HCT116 (cell line): ENCODE measurements around the gene GPSM3. TPM values are rescaled to one million over a fixed set of nuclear protein-coding genes. Genes with fewer than 3 reads are reported as not detected.

Source experiments
- ATAC-seq: fragments of 200-7000 bp; cut with Tn5 transposase; 2 replicates; pipeline ENCODE4 v1.9.1; 2020; ENCODE audit warnings: mild to moderate bottlenecking, moderate library complexity
- BruUV-seq: library from RNA; stranded (reverse); fragments of 400-500 nt; replicated peaks from 2 replicates; lab custom pipeline; 2021; lab: Mats Ljungman, UMichigan
- CTCF ChIA-PET: fragments of 300-600 bp; sonication (Branson Sonifier 250); formaldehyde crosslinking; loops from one replicate; lab custom pipeline; 2021; ENCODE audit warnings: antibody characterized with exemption; lab: Charles Lee
- POLR2A ChIA-PET: fragments of 300-600, 350-600 bp; sonication (Branson Sonifier 250); formaldehyde crosslinking; loops from one replicate; lab custom pipeline; 2021; ENCODE audit warnings: antibody characterized with exemption; lab: Charles Lee
- RAD21 ChIA-PET, 2 experiments: fragments of 300-600 bp; sonication (Branson Sonifier 250); formaldehyde crosslinking; loops; one replicate each; lab custom pipeline; 2023; ENCODE audit warnings: low total read pairs in 2 of 2; ENCODE audit not compliant: uncharacterized antibody in 2 of 2, unreplicated experiment in 2 of 2, low non-redundant PET in 1 of 2; lab: Charles Lee
- DNase-seq: peaks from one replicate; pipeline ENCODE4 v3.0.0-alpha.2; 2010; ENCODE audit warnings: low read depth, low spot score
- H2AFZ ChIP-seq: fragments of 200-600 bp; shearing (Covaris generic), sonication (generic); 2 replicates; pipeline ENCODE4 v1.6.1; 2017; ENCODE audit warnings: low read depth, mixed run types, mixed read lengths, antibody characterized with exemption, low read length; ENCODE audit not compliant: poor library complexity, severe bottlenecking
- H3K27ac ChIP-seq: 2 replicates; pipeline ENCODE4 v1.5.1; 2012; ENCODE audit warnings: low read depth, low read length
- H3K27me3 ChIP-seq: fragments of 200-600 bp; sonication (generic); 2 replicates; pipeline ENCODE4 v1.6.1; 2016; ENCODE audit warnings: mixed run types, low read length, mixed read lengths; ENCODE audit not compliant: insufficient read depth
- H3K36me3 ChIP-seq, 2 experiments: fragments of 200-500 bp in 1 of 2; fragments of 200-600 bp in 1 of 2; sonication (Bioruptor generic) in 1 of 2; sonication (generic) in 1 of 2; 2 replicates each; pipeline versions ENCODE4 v1.5.1 to v1.6.1; 2014 to 2016; ENCODE audit warnings: low read length in 2 of 2, inconsistent platforms in 1 of 2, mixed read lengths in 1 of 2, mixed run types in 1 of 2; ENCODE audit not compliant: insufficient read depth in 2 of 2, control insufficient read depth in 1 of 2
- H3K4me1 ChIP-seq, 2 experiments: fragments of 200-600 bp in 1 of 2; sonication (generic) in 1 of 2; 2 replicates each; pipeline versions ENCODE4 v1.5.1 to v1.6.1; 2012 to 2017; ENCODE audit warnings: low read length in 2 of 2, inconsistent platforms in 1 of 2, mild to moderate bottlenecking in 1 of 2, mixed read lengths in 1 of 2, mixed run types in 1 of 2, moderate library complexity in 1 of 2; ENCODE audit not compliant: insufficient read depth in 2 of 2, control insufficient read depth in 1 of 2
- H3K4me2 ChIP-seq: fragments of 200-600 bp; sonication (generic); 2 replicates; pipeline ENCODE4 v1.6.1; 2017; ENCODE audit warnings: mixed run types, low read length, mixed read lengths
- H3K4me3 ChIP-seq, 2 experiments: fragments of 200-600 bp in 1 of 2; sonication (generic) in 1 of 2; replicated peaks in 1 of 2; 2 replicates each; pipeline ENCODE4 v1.5.1; 2011 to 2016; ENCODE audit warnings: low read length in 2 of 2, control low read depth in 1 of 2, low read depth in 1 of 2, mild to moderate bottlenecking in 1 of 2, mixed read lengths in 1 of 2, mixed run types in 1 of 2
- H3K79me2 ChIP-seq: fragments of 200-600 bp; sonication (generic); 2 replicates; pipeline ENCODE4 v1.6.1; 2017; ENCODE audit warnings: mild to moderate bottlenecking, mixed run types, low read length, moderate library complexity, mixed read lengths; ENCODE audit not compliant: insufficient read depth
- H3K9ac ChIP-seq: fragments of 200-600 bp; sonication (generic); 2 replicates; pipeline ENCODE4 v1.6.1; 2016; ENCODE audit warnings: low read length, mixed read lengths
- H3K9me2 ChIP-seq: fragments of 200-600 bp; sonication (generic), shearing (Covaris generic); 2 replicates; pipeline ENCODE4 v1.6.1; 2017; ENCODE audit warnings: mixed run types, mild to moderate bottlenecking, moderate library complexity; ENCODE audit not compliant: insufficient read depth
- H3K9me3 ChIP-seq, 2 experiments: fragments of 200-500 bp in 1 of 2; fragments of 200-600 bp in 1 of 2; sonication (Bioruptor generic) in 1 of 2; sonication (generic) in 1 of 2; 2 replicates each; pipeline ENCODE4 v1.6.1; 2014 to 2017; ENCODE audit warnings: low read length in 2 of 2, mixed read lengths in 2 of 2, inconsistent platforms in 1 of 2, low read depth in 1 of 2, mild to moderate bottlenecking in 1 of 2, mixed run types in 1 of 2, moderate library complexity in 1 of 2; ENCODE audit not compliant: control insufficient read depth in 1 of 2, insufficient read depth in 1 of 2
- H4K20me1 ChIP-seq: fragments of 200-600 bp; sonication (generic), shearing (Covaris generic); 2 replicates; pipeline ENCODE4 v1.6.1; 2017; ENCODE audit warnings: mixed run types, mild to moderate bottlenecking, moderate library complexity; ENCODE audit not compliant: insufficient read depth
- CBX3 ChIP-seq: IDR thresholded peaks from 2 replicates; pipeline ENCODE4 v1.6.1; 2012; ENCODE audit warnings: low read depth
- CEBPB ChIP-seq: IDR thresholded peaks from 2 replicates; pipeline ENCODE4 v1.6.1; 2012; ENCODE audit warnings: low read depth
- ELF1 ChIP-seq: IDR thresholded peaks from 2 replicates; pipeline ENCODE4 v1.6.1; 2012; ENCODE audit warnings: low read depth, borderline replicate concordance
- POLR2A ChIP-seq: IDR thresholded peaks from 2 replicates; pipeline ENCODE4 v1.7.0; 2011; ENCODE audit warnings: borderline replicate concordance; ENCODE audit not compliant: insufficient read depth, insufficient read length; ENCODE audit errors: extremely low read depth
- RAD21 ChIP-seq: IDR thresholded peaks from 2 replicates; pipeline ENCODE4 v1.6.1; 2012; ENCODE audit warnings: low read depth, mild to moderate bottlenecking
- SP1 ChIP-seq: IDR thresholded peaks from 2 replicates; pipeline ENCODE4 v1.6.1; 2012; ENCODE audit warnings: low read depth
- TCF7L2 ChIP-seq: IDR thresholded peaks from 2 replicates; pipeline ENCODE4 v1.7.0; 2011; ENCODE audit warnings: borderline replicate concordance, inconsistent platforms; ENCODE audit not compliant: insufficient read depth, insufficient read length; ENCODE audit errors: extremely low read depth
- YY1 ChIP-seq: IDR thresholded peaks from 2 replicates; pipeline ENCODE4 v1.6.1; 2011; ENCODE audit warnings: low read length, low read depth, moderate library complexity, mild to moderate bottlenecking; ENCODE audit not compliant: insufficient replicate concordance; ENCODE audit errors: extremely low read depth
- ZNF274 ChIP-seq: fragments of 200-500 bp; sonication (Bioruptor generic); IDR thresholded peaks from 2 replicates; pipeline ENCODE4 v1.6.1; 2014; ENCODE audit warnings: mild to moderate bottlenecking, low read depth, low read length, inconsistent platforms
- intact Hi-C: fragments of 100-400 bp; cut with micrococcal nuclease; formaldehyde crosslinking; loops from 2 replicates; pipeline ENCODE4 v1.10.0; 2022
- total RNA-seq: library from RNA; stranded (reverse); gene quantifications from one replicate; pipeline ENCODE4 v1.2.1, GENCODE V29; 2021; ENCODE audit not compliant: unreplicated experiment
- TF ChIP-seq, protein P1 (sequence below): IDR thresholded peaks from 2 replicates; pipeline ENCODE4 v1.6.1; 2011; ENCODE audit warnings: mild to moderate bottlenecking, low read length, moderate library complexity; ENCODE audit not compliant: insufficient replicate concordance; ENCODE audit errors: extremely low read depth
- TF ChIP-seq, protein P2 (sequence below): IDR thresholded peaks from 2 replicates; pipeline ENCODE4 v1.6.1; 2012
- TF ChIP-seq, protein P3 (sequence below): IDR thresholded peaks from 2 replicates; pipeline ENCODE4 v1.6.1; 2012; ENCODE audit warnings: low read depth

GPSM3 gene
- total RNA-seq, 1 experiment from 2014 or later, result 1.2 TPM

DNA sequence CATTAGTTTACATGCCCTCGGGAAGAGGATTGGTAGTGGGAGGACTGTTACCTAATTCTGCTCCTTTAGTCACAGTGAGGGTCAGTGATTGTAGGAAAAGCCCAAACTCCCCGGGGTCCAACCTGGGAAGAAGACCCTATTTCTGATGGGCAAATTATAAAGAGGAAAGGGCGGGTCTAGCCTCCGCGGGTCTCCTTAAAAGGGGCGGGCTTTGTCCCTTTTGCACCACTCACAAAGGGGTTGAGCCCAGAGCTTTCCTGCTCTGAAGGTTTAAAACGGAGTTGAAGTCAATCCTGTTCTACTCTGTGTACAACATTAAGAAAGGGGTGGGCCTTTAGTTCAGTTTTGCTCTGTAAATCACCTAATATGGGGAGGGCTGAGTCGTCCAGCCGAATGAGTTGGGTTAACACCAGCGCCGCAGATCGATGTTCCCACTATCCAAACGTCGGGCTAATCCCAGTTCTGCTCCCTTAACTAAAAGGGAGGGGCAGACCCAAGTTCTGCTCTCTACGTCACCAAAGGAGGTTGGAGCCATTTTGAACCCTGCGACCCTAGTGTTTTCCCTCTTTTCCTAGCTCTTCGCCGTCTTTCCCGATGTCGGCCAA lies 15.2 kb downstream of the GPSM3 start (continued):
- no peak for TF ChIP-seq ZNF274
- TF ChIP-seq, protein P1, sequence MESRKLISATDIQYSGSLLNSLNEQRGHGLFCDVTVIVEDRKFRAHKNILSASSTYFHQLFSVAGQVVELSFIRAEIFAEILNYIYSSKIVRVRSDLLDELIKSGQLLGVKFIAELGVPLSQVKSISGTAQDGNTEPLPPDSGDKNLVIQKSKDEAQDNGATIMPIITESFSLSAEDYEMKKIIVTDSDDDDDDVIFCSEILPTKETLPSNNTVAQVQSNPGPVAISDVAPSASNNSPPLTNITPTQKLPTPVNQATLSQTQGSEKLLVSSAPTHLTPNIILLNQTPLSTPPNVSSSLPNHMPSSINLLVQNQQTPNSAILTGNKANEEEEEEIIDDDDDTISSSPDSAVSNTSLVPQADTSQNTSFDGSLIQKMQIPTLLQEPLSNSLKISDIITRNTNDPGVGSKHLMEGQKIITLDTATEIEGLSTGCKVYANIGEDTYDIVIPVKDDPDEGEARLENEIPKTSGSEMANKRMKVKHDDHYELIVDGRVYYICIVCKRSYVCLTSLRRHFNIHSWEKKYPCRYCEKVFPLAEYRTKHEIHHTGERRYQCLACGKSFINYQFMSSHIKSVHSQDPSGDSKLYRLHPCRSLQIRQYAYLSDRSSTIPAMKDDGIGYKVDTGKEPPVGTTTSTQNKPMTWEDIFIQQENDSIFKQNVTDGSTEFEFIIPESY, result no peak
- no peak for TF ChIP-seq SP1
- TF ChIP-seq YY1, result peak; percentile 47
- TF ChIP-seq POLR2A, result peak; percentile 32
- TF ChIP-seq, protein P2, sequence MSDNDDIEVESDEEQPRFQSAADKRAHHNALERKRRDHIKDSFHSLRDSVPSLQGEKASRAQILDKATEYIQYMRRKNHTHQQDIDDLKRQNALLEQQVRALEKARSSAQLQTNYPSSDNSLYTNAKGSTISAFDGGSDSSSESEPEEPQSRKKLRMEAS, result no peak
- no peak for TF ChIP-seq CEBPB
- TF ChIP-seq TCF7L2, result no peak
- TF ChIP-seq RAD21, result no peak
- TF ChIP-seq ELF1, result no peak

DNA sequence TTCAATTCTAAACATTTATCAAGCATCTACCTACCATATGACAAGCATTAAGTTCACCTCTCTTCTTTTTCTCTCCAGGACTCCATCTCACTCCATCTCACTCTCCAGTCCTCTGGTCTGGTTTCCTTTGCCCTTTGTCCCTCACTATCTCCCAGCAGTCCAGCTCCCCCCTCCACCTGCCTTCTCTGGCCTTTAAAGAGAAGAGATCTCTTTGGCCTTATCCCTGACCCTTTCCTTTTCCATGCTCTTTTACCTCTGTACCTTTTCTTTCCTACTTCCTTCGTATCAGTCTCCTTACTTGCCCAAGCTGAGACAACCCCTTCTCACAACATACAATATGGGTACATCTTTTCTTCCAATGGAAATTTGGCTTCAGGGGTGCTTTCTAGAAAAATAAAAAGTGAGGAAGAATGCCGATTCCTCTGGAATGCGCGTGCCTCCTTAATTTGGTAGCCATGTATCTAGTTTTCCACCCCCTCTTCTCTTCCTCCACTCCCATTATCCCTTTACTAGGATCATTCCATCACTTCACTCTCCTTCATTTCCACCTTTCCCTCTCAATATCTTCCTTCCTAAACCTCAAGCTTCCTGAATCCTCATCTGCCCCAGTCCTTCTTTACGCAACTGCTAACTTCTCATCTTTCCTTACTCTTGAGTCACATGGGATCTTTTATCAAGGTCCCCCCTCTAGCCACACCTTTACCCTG lies 15.8 kb downstream of the GPSM3 start:
- ChIA-PET POLR2A (interaction anchor here (1.3 to 2.2 kb wide), 6 partner anchors 12 to 46 kb away, joined by 3 to 10 read pairs (median 5); partner anchors contain the start of genes EGFL8, FKBPL and GPSM3), CTCF (interaction anchor here (0.9 to 1.7 kb wide), 3 partner anchors 14 to 58 kb away, joined by 4 to 10 read pairs (median 9); partner anchors contain the start of gene PBX2), RAD21 (no interaction called here)
- peaks cover 24% of the 10 kb centered on the region for H3K79me2 ChIP-seq
- peak overlapping the region; percentile 90 for H3K9ac ChIP-seq
- no peak for DNase-seq
- no peaks in the 10 kb centered on the region for H3K27me3 ChIP-seq
- intact Hi-C loops, result no loop called here
- no peak overlapping the region for H2AFZ ChIP-seq
- TF ChIP-seq, protein P3, sequence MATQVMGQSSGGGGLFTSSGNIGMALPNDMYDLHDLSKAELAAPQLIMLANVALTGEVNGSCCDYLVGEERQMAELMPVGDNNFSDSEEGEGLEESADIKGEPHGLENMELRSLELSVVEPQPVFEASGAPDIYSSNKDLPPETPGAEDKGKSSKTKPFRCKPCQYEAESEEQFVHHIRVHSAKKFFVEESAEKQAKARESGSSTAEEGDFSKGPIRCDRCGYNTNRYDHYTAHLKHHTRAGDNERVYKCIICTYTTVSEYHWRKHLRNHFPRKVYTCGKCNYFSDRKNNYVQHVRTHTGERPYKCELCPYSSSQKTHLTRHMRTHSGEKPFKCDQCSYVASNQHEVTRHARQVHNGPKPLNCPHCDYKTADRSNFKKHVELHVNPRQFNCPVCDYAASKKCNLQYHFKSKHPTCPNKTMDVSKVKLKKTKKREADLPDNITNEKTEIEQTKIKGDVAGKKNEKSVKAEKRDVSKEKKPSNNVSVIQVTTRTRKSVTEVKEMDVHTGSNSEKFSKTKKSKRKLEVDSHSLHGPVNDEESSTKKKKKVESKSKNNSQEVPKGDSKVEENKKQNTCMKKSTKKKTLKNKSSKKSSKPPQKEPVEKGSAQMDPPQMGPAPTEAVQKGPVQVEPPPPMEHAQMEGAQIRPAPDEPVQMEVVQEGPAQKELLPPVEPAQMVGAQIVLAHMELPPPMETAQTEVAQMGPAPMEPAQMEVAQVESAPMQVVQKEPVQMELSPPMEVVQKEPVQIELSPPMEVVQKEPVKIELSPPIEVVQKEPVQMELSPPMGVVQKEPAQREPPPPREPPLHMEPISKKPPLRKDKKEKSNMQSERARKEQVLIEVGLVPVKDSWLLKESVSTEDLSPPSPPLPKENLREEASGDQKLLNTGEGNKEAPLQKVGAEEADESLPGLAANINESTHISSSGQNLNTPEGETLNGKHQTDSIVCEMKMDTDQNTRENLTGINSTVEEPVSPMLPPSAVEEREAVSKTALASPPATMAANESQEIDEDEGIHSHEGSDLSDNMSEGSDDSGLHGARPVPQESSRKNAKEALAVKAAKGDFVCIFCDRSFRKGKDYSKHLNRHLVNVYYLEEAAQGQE, result no peak
- TF ChIP-seq CBX3, result no peak
- no peak for TF ChIP-seq ELF1
- TF ChIP-seq, all 23 proteins: peak for 0
- Histone ChIP-seq H3K4me2 (peak overlapping the region; percentile 97), H3K4me1 (peaks cover 24 to 52% of the 10 kb centered on the region in 2 experiments), H3K9me3 (no peaks in the 10 kb centered on the region), H3K9me2 (no peaks in the 10 kb centered on the region), H4K20me1 (no peaks in the 10 kb centered on the region), H3K4me3 (peak overlapping the region; percentile 93 to 98), H3K36me3 (peaks cover 0 to 11% of the 10 kb centered on the region in 2 experiments; a peak in 2 of 4 replicates), H3K27ac (peak overlapping the region; percentile 74)
- no peak for ATAC-seq
- BruUV-seq, result TSS peak; percentile 82
